HepG2 (cell line): ENCODE measurements around the gene FLACC1. TPM values are rescaled to one million over a fixed set of nuclear protein-coding genes. Genes with fewer than 3 reads are reported as not detected.

Experiments
- ATAC-seq: fragments of 200-7000 bp; cut with Tn5 transposase; 3 replicates; pipeline ENCODE4 v1.9.1; 2020; ENCODE audit warnings: mild to moderate bottlenecking, moderate library complexity
- BruUV-seq: library from RNA; stranded (reverse); fragments of 400-500 nt; replicated peaks from 2 replicates; lab custom pipeline; 2021; lab: Mats Ljungman, UMichigan
- CTCF ChIA-PET: fragments of 300-600 bp; formaldehyde crosslinking; extraction: SDS; loops from one replicate; lab custom pipeline; 2021; ENCODE audit warnings: low total read pairs, inconsistent platforms, low intra/inter-chr PET ratio; lab: Yijun Ruan, JAX
- POLR2A ChIA-PET: fragments of 350-600 bp; sonication (Branson Sonifier 250); formaldehyde crosslinking; loops from one replicate; lab custom pipeline; 2020; ENCODE audit warnings: antibody characterized with exemption, inconsistent platforms; lab: Yijun Ruan, JAX
- DNase-seq: peaks from one replicate; pipeline ENCODE4 v3.0.0-alpha.2; 2015; ENCODE audit warnings: low spot score
- FAIRE-seq: peaks from 3 replicates; lab custom pipeline; 2011; peaks lifted over from hg19 to GRCh38; lab: Jason Lieb, UNC
- H2AFZ ChIP-seq: one replicate; pipeline ENCODE4 v1.6.1; 2011; ENCODE audit warnings: low read length, inconsistent platforms
- H3K27ac ChIP-seq: fragments of 300-600 bp; 3 replicates; pipeline ENCODE4 v1.8.0; 2011; ENCODE audit warnings: mixed run types, mild to moderate bottlenecking, mixed read lengths, low read length, inconsistent platforms; ENCODE audit not compliant: insufficient read depth; ENCODE audit errors: extremely low read length
- H3K27me3 ChIP-seq, 2 experiments: fragments of 200-600 bp in 1 of 2; 2 replicates in 1 of 2; 3 replicates in 1 of 2; pipeline versions ENCODE4 v1.6.0 to v1.8.0; 2011; ENCODE audit warnings: low read length in 2 of 2, mild to moderate bottlenecking in 2 of 2, moderate library complexity in 2 of 2, inconsistent platforms in 1 of 2; ENCODE audit not compliant: insufficient read depth in 2 of 2, control insufficient read depth in 1 of 2
- H3K36me3 ChIP-seq, 2 experiments: fragments of 200-600 bp in 1 of 2; replicated peaks in 1 of 2; 2 replicates in 1 of 2; 3 replicates in 1 of 2; pipeline versions ENCODE4 v1.5.1 to v1.8.0; 2011; ENCODE audit warnings: low read length in 2 of 2, inconsistent platforms in 1 of 2; ENCODE audit not compliant: insufficient read depth in 2 of 2, control insufficient read depth in 1 of 2
- H3K4me1 ChIP-seq: 2 replicates; pipeline ENCODE4 v1.5.1; 2012; ENCODE audit warnings: low read length, inconsistent platforms; ENCODE audit not compliant: insufficient read depth
- H3K4me2 ChIP-seq: 2 replicates; pipeline ENCODE4 v1.6.0; 2011; ENCODE audit warnings: low read depth, low read length, inconsistent platforms
- H3K4me3 ChIP-seq, 3 experiments: fragments of 200-600 bp in 1 of 3; sonication (generic), shearing (Covaris generic) in 1 of 3; replicated peaks in 1 of 3; 2 replicates each; pipeline ENCODE4 v1.5.1; 2011 to 2016; ENCODE audit warnings: low read length in 3 of 3, inconsistent platforms in 2 of 3, low read depth in 2 of 3, mild to moderate bottlenecking in 2 of 3, control low read depth in 1 of 3, mixed read lengths in 1 of 3; ENCODE audit not compliant: insufficient read depth in 1 of 3
- H3K79me2 ChIP-seq: one replicate; pipeline ENCODE4 v1.6.1; 2011; ENCODE audit warnings: low read length, inconsistent platforms; ENCODE audit not compliant: insufficient read depth
- H3K9ac ChIP-seq: 2 replicates; pipeline ENCODE4 v1.6.0; 2011; ENCODE audit warnings: mild to moderate bottlenecking, low read depth, low read length, inconsistent platforms; ENCODE audit not compliant: insufficient read depth
- H3K9me3 ChIP-seq: 2 replicates; pipeline ENCODE4 v1.5.1; 2012; ENCODE audit warnings: mild to moderate bottlenecking, low read length
- H4K20me1 ChIP-seq: 2 replicates; pipeline ENCODE4 v1.6.0; 2011; ENCODE audit warnings: inconsistent platforms, mild to moderate bottlenecking, low read length, moderate library complexity; ENCODE audit not compliant: insufficient read depth
- ARID3A ChIP-seq: IDR thresholded peaks from 2 replicates; pipeline ENCODE4 v1.6.1; 2012; ENCODE audit warnings: low read depth, low read length, improper control_type of control experiment
- ATRX ChIP-seq: sonication (generic); formaldehyde crosslinking; IDR thresholded peaks from 2 replicates; pipeline ENCODE4 v1.4.0; 2020; ENCODE audit warnings: missing genetic modification reagents, borderline replicate concordance
- HOXA3 ChIP-seq: sonication (generic); formaldehyde crosslinking; IDR thresholded peaks from 2 replicates; pipeline ENCODE4 v1.5.0; 2020; ENCODE audit warnings: missing genetic modification reagents
- KMT2B ChIP-seq: IDR thresholded peaks from 2 replicates; pipeline ENCODE4 v1.6.1; 2016; ENCODE audit warnings: missing genetic modification reagents, missing compliant biosample characterization
- LRRFIP1 ChIP-seq: sonication (generic); formaldehyde crosslinking; conservative IDR thresholded peaks from 2 replicates; pipeline ENCODE4 v1.4.0; 2020; ENCODE audit warnings: missing genetic modification reagents
- MXD3 ChIP-seq: IDR thresholded peaks from 2 replicates; pipeline ENCODE4 v1.6.1; 2016; ENCODE audit warnings: mild to moderate bottlenecking, missing biosample characterization, missing genetic modification reagents
- NR0B2 ChIP-seq: sonication (generic); formaldehyde crosslinking; IDR thresholded peaks from 2 replicates; pipeline ENCODE4 v1.4.0; 2020; ENCODE audit warnings: mild to moderate bottlenecking, missing genetic modification reagents
- REXO4 ChIP-seq: sonication (generic); formaldehyde crosslinking; IDR thresholded peaks from 2 replicates; pipeline ENCODE4 v1.8.0; 2022; ENCODE audit warnings: missing genetic modification reagents, mild to moderate bottlenecking, borderline replicate concordance
- RFXAP ChIP-seq: sonication (generic); formaldehyde crosslinking; IDR thresholded peaks from 2 replicates; pipeline ENCODE4 v1.4.0; 2020; ENCODE audit warnings: missing genetic modification reagents, borderline replicate concordance
- ZBTB21 ChIP-seq: sonication (generic); formaldehyde crosslinking; IDR thresholded peaks from 2 replicates; pipeline ENCODE4 v1.4.0; 2020; ENCODE audit warnings: missing genetic modification reagents
- ZBTB4 ChIP-seq: sonication (generic); formaldehyde crosslinking; IDR thresholded peaks from 2 replicates; pipeline ENCODE4 v1.4.0; 2020; ENCODE audit warnings: missing genetic modification reagents, mild to moderate bottlenecking, borderline replicate concordance
- ZNF660 ChIP-seq: sonication (generic); formaldehyde crosslinking; IDR thresholded peaks from 2 replicates; pipeline ENCODE4 v1.5.1; 2020; ENCODE audit warnings: mild to moderate bottlenecking, low read depth, missing genetic modification reagents, borderline replicate concordance
- WGBS: methylation state at CpG from one replicate; pipeline ENCODE4 v1.1.6; 2017; ENCODE audit warnings: low lambda C conversion rate; 5-methylcytosine and 5-hydroxymethylcytosine counted together
- in situ Hi-C: cut with HindIII; loops from 2 replicates; pipeline ENCODE4 v1.10.0; 2017; ENCODE audit warnings: low pct_unique_long_range_greater_than_20kb; ENCODE audit not compliant: extremely low pct_ligation_motif_present
- intact Hi-C: fragments of 100-400 bp; cut with micrococcal nuclease; formaldehyde crosslinking; loops from one replicate; pipeline ENCODE4 v1.10.0; 2022; ENCODE audit not compliant: unreplicated experiment
- polyA plus RNA-seq, 8 experiments: library from polyadenylated mRNA; depleted of rRNA in 3 of 8; stranded (reverse) in 7 of 8; unstranded in 1 of 8; fragments of >200 nt; fragmentation: Illumina TruSeq in 4 of 8; extraction: Trizol in 4 of 8; gene quantifications; 2 replicates each; pipeline versions ENCODE4 v1.2.1 to v1.2.3, GENCODE V29; 2011 to 2016; ENCODE audit warnings: low read depth in 4 of 8, missing spikeins in 1 of 8, mixed read lengths in 1 of 8; ENCODE audit not compliant: insufficient read depth in 1 of 8
- total RNA-seq, 5 experiments: library from RNA; depleted of rRNA; stranded (reverse); fragments of >200 nt; fragmentation: Illumina TruSeq; extraction: Trizol; gene quantifications; 2 replicates each; pipeline ENCODE4 v1.2.3, GENCODE V29; 2016; ENCODE audit warnings: low read depth in 1 of 5

FLACC1 gene
- total and polyA plus RNA-seq, 2 of the 13 experiments (the other 11 are each of a cell fraction or from before 2014, with no cell fraction given), result 0.35 to 0.59 TPM

- TF ChIP-seq ATRX (CRISPR knock-in tag), result no peak
- no peak for TF ChIP-seq ARID3A
- no peak for TF ChIP-seq ZNF660 (CRISPR knock-in tag)
- TF ChIP-seq ZBTB4 (CRISPR knock-in tag), result no peak
- TF ChIP-seq KMT2B (CRISPR knock-in tag), result no peak
- TF ChIP-seq, all 625 proteins: peak for 0
These were observed 93.4 kb downstream of the FLACC1 start (continued) for GRCh38 chr2:201263779-201264178.

- no peak overlapping the region for H3K9ac ChIP-seq
- in situ Hi-C loops, result no loop called here
- no peaks in the 10 kb centered on the region for H3K9me3 ChIP-seq
- DNase-seq (no peak), FAIRE-seq (no peak)
- peaks cover 45% of the 10 kb centered on the region for H3K79me2 ChIP-seq
- H3K27ac ChIP-seq, result no peak overlapping the region
- H4K20me1 ChIP-seq, result no peaks in the 10 kb centered on the region
- TF ChIP-seq ZBTB21 (CRISPR knock-in tag), result no peak
- TF ChIP-seq NR0B2 (CRISPR knock-in tag), result no peak
- no peak for TF ChIP-seq HOXA3
- no peak for TF ChIP-seq LRRFIP1 (CRISPR knock-in tag)
- TF ChIP-seq MXD3 (CRISPR knock-in tag), result no peak
- no peak for TF ChIP-seq RFXAP (CRISPR knock-in tag)
- no peak for TF ChIP-seq REXO4 (CRISPR knock-in tag)
- TF ChIP-seq, all 625 proteins: peak for 0
- ATAC-seq, result no peak
- H3K4me1 ChIP-seq, result peaks cover 37% of the 10 kb centered on the region
- POLR2A ChIA-PET, result no interaction called here
- no peak overlapping the region for H2AFZ ChIP-seq
- no peaks in the 10 kb centered on the region for H3K27me3 ChIP-seq
- peaks cover 5 to 12% of the 10 kb centered on the region in 2 experiments for H3K36me3 ChIP-seq
- intact Hi-C loops, result no loop called here
- H3K4me2 ChIP-seq, result no peak overlapping the region
- no TSS peak for BruUV-seq
- H3K4me3 ChIP-seq, result no peak overlapping the region
- CTCF ChIA-PET, result no interaction called here
- WGBS, result 96% methylated on average over 6 of the region's 6 CpGs
These were observed 94.4 kb downstream of the FLACC1 start for GRCh38 chr2:201262718-201263117.
